GM18520 (cell line): ENCODE data around the gene MYO16.

Experiments
- ATAC-seq: cut with Tn5 transposase; IDR thresholded peaks from one replicate; pipeline ENCODE4 v1.9.1; 2021; ENCODE audit not compliant: unreplicated experiment

MYO16 gene

DNA sequence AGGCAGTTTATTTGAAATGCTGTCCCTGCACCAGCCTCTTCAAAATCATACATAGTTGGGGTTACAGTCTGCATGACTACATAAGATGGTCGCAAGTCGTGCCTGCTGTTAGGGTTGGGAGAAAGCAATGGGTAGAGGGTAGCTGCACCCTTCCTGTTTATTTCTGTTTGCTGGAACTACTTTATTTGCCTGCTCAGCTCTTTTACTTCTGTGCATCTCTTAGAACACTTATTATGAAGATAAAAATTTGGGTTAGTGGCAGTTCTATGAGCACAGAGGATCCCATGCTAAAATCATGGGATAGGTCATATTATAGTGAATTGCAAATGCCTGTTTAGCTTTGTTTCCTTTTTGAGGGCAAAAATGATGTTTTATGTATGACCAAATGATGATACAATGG, 160.1 kb downstream of the MYO16 start:
- ATAC-seq = no peak

DNA sequence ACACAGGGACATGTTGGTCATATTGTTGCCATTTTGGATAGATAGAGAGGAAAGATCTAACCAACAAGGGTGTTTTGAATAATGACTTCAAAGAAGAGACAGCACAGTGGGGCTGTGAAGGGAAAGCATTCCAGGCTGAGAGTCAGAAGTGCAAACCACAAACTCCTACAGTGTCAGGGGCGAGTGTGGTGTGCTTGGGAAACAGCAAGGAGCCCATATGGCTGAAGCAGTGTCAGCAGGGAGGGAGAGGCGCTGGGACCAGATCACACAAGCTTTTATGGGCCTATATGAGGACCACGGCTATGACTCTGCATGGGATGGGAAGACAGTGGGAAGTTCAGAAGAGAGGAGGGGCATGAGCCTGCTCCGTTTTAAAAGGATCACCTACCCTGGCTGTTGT, 166.4 kb downstream of the MYO16 start:
- ATAC-seq = no peak

GRCh38 chr13:108797354-108797753, 167.9 kb downstream of the MYO16 start:
- no peak for ATAC-seq

GRCh38 chr13:108807841-108808240, 178.4 kb downstream of the MYO16 start:
- no peak for ATAC-seq

- no peak for ATAC-seq
Observed at GRCh38 chr13:108812165-108812564, 182.8 kb downstream of the MYO16 start.

DNA sequence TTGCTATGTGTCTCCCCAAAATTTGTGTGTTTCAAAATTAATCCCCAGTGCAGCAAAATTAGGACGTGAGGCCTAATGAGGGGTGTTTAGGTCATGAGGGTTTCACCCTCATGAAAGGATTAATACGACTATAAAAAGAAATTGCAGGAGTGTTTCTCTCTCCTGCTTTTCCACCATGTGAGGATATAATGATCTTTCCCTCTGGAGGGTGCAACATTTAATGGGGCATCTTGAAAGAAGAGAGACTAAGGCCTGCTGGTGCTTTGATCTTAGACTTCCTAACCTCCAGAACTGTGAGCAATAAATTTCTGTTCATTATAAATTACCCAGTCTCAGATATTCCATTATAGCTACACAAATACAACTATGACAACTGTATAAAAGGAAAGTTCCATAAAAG, 183.2 kb downstream of the MYO16 start:
- no peak for ATAC-seq

GRCh38 chr13:108813587-108814170, 184.3 kb downstream of the MYO16 start:
- no peak for ATAC-seq

DNA sequence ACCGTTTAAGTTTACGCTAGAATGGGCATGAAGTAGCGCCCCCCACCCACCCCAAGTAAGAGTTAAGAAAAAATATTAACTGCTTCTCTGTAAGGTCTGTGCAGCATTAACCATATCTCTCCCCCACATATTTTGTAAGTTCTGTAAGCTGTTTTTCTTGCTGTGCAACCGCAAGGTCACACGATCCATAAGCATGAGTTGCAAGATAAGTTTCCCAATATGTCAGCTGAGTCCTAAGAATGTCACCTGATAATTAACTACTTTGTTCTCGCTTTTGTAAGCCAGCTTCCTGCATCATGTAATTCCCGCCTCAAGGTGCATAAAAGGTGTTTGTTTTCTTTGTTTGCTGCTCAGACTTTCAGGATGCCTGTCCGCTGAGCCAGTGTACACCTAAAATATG, 187.0 kb downstream of the MYO16 start:
- no peak for ATAC-seq

DNA sequence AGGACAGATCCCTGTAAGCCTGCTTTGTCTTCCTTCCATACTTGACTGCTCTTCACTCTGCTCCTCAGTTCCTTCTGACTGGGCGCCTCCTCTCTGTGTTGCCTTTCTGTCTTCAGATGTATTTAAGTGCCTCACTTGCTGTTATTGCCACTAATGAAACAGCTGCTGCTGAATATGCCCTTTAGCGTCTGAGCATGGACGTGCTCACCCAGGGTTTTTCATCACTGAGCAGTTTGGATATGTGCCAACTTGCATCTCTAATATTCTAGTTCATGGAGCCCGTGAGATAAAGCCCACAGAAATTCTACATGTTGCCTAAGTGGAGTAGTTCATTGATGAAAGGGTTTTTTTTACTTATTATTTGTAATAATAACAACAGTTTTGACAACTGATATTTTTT, 198.2 kb downstream of the MYO16 start:
- no peak for ATAC-seq

GRCh38 chr13:108828086-108828815, 198.8 kb downstream of the MYO16 start:
- no peak for ATAC-seq

DNA sequence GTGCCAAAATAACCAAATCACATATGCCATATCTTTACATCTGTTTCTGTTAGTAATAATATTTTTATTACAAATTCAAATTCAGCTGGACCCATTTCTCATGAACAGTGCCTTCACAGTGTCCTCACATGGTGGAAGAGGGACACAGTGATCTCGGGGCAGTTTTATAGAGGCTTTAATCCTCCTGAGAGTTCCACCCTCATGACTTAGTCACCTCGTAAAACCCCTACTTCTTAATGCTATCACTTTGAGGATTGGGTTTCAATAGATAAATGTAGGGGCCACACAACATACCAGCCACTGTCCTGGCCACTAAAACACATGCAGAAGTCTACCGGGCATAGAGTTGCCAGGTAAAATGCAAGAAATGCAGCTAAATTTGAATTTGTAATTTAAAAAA, 201.5 kb downstream of the MYO16 start:
- ATAC-seq = no peak

GRCh38 chr13:108833531-108833930, 204.1 kb downstream of the MYO16 start:
- ATAC-seq = no peak

DNA sequence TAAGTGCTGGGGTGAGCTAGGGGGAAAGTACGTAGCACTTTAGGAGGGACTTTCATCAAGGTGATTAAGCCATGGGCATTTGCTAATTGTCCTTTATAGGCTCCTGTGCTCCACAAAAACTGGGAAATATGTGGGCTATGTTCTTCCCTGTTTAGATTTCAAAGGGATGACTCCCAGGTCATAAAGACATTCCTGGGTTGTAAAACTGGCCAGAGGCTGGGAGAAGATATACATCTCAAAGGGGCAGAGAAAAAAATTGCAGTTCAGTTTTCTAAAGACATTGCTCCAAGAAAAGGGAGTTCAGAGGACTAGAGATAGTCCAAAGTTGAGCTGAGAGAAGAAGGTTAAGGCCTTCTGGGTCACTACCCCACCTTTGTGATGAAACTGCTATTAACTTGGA, 204.8 kb downstream of the MYO16 start:
- ATAC-seq = no peak

DNA sequence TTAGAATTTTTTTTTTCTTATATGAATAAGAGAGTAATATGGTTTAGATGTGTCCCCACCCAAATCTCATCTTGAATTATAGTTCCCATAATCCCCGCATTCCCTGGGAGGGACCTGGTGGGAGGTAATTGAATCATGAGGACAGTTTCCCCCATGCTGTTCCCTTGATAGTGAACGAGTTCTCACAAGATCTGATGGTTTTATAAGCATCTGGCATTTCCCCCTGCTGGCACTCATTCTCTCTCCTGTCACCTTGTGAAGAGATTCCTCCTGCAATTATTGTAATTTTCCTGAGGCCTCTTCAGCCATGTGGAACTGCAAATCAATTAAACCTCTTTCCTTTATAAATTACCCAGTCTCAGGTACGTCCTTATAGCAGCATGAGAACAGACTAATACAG, 205.7 kb downstream of the MYO16 start:
- no peak for ATAC-seq

DNA sequence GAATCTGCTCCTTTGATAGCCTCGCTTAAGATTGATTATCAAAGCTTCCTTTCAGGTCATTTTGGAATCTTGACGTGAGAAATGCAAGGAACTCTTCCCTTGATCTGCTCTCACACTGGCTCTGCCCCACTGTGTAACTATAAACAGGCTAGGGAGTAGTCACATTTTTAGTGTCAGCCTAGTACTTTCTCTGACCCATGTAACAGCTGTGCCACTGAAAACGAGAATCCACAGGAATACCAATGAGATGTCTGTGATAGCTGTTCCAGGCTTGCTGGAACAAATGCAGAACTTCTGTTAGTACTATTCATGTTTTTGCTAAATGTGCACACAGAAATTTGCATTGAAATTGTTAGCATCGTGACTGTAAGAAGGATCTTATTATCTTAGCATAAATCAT, 221.3 kb downstream of the MYO16 start:
- no peak for ATAC-seq

- ATAC-seq = no peak
Observed at GRCh38 chr13:108851660-108852059, 222.2 kb downstream of the MYO16 start.

DNA sequence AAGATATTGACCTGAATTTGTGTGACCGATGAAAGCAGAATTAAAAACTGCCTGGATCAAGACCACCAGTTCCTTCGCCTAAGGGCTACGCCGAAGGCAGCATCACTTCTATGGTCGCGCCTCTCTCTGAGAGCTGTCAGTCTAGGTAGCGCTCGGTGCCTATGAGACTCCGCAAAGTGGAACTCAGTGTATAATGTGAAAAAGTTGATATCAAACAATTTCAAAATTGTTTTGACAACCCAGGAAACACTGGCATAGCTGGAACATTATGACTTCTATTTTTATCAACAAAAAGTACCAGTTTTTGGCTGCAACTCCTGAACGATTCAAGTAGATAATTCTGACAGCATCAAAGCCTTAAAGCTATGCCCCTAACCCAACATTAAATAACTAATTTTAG, 223.6 kb downstream of the MYO16 start:
- no peak for ATAC-seq

- peak; percentile 88 for ATAC-seq
Observed at GRCh38 chr13:108855737-108856387, 226.5 kb downstream of the MYO16 start.

DNA sequence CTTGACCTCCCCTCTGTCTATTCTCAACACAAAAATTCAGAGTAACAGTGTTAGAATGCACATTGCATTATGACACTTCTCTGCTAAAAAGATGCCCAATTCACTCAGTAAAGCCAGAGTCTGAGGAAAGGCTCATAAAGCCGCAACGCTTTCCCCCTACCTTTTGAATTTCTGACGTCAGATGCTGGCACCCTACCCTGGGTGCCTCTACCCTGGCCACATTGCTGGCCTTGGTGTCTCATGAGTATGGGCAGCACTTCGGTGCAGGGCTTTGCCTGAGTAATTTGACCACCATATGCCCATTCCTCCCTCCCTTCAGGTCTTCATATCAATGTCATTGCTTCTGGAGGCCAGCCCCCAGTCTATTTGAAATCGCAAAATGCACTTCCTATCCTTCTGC, 229.3 kb downstream of the MYO16 start:
- ATAC-seq = no peak

- no peak for ATAC-seq
Observed at GRCh38 chr13:108859197-108860012, 230.0 kb downstream of the MYO16 start.

DNA sequence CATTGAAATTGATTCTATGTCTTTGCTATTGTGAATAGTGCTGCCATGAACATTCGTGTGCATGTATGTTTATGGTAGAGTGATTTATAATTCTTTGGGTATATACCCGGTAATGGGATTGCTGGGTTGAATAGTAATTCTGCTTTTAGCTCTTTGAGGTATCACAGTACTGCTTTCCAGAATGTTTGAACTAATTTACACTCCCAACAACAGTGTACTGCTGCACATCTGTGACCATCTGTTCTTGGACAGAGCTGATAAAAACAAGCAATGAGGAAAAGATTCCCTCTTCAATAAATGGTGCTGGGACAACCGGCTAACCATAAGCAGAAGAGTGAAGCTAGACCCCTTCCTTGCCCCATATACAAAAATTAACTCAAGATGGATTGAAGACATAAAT, 231.0 kb downstream of the MYO16 start:
- no peak for ATAC-seq

GRCh38 chr13:108877300-108877699, 247.9 kb downstream of the MYO16 start:
- ATAC-seq = no peak
